Limb (tissue), 2 donors: ENCODE data around the gene DIS3L2.
"Not testable (repeated sequence)": the region's sequence is repeated elsewhere in the genome, so short reads cannot be mapped to it uniquely, and the experiment has no call there.

Experiments used
- DNase-seq, 2 donors: peaks; one replicate each; pipeline ENCODE4 v3.0.0-alpha.2; 2016; ENCODE audit errors: extremely low spot score in 2 of 2

Gene DIS3L2

DNA sequence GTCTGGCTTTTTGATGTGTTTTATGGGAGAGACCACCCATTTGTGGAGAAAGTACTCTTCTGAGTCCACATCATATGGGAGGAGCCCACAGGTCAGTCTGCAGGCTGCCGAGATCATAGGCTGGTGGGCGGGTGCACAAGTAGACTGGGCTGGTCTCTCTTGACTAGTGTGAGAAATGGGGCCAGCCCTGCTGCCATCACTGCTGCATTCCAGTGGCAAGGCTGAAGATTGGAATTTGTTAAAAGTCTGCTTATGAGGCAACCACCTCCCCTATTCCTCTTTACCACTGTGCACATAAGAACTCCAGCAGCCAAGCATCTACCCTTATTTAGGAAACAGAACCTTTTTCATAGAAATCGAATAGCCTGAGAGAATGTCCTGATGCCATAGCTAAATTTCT, 200.7 kb downstream of the DIS3L2 start:
- DNase-seq, result no peak

DNA sequence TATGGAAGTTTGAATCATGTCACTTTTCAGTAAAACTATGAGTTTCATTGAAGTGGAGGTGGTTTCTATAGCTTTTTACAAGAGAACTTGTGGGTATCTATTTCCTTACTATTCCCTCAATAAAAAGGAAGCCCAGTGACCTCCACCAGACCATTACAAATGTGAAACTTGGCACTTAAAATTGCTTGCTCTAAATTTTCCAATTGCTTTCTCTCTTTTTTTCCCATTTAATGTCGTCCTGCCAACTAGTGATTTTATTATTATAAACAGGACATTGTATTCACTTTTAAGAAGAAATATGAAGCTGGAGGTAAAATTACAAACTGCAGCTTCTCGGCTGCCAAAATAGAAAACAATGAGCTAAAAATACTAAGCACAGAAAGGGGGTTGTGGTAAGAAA, 208.9 kb downstream of the DIS3L2 start:
- peak in 1 of 2 donors; percentile 21 for DNase-seq

DNA sequence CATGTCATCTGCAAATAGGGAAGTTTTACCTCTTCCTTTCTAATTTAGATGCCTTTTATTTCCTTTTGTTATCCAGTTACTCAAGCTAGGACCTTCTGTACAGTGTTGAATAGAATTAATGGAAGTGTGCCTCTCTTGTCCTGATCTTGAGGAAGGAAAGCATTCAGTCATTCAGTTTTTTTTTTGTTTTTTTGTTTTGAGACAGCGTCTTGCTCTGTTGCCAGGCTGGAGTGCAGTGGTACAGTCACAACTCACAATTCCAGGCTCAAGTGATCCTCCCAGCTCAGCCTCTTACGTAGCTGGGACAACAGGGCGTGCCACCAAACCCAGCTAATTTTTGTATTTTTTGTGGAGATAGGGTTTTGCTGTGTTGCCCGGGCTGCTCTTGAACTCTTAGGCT, 213.1 kb downstream of the DIS3L2 start:
- DNase-seq, result no peak

DNA sequence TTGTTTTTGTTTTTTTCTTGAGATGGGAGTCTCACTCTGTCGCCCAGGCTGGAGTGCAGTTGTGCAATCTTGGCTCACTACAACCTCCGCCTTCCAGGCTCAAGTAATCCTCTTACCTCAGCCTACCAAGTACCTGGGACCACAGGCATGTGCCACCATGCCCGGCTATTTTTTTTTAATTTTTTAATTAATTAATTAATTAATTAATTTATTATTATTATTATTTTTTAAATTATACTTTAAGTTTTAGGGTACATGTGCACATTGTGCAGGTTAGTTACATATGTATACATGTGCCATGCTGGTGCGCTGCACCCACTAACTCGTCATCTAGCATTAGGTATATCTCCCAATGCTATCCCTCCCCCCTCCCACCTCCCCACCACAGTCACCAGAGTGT, 215.1 kb downstream of the DIS3L2 start:
- DNase-seq, result not testable (repeated sequence)

DNA sequence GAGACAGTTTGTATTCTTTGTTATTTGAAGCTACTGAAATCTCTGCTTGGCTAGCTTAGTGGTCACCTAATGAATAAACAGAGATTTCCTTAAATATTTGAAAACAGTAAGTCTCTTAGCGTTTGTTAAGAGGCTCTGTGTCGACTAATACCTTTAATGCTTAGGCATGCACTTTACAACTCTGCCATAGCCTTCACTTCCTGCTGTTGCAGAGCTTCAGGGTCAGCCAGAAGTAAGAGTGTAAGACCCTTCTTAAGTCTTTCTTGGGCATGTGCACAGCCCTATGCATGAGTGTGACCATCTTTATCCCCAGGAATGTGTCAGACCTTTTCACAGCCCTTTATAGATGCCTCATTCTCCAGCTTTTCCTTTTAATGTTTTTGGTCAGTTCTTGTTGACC, 221.8 kb downstream of the DIS3L2 start:
- DNase-seq, result no peak

DNA sequence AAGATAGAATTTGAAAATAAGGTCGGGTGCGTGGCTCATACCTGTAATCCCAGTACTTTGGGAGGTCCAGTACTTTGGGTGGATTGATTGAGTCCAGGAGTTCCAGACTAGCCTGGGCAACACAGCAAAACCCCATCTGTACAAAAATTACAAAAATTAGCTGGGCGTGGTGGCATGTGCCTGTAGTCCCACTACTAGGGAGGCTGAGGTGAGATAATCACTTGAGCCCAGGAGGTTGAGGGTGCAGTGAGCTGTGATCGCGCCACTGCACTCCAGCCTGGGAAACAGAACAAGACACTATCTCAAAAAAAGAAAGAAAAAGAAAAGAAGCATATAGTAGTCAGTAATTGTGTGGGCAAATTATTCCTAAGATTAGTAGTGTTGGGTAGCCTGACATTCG, 222.8 kb downstream of the DIS3L2 start:
- no peak for DNase-seq

DNA sequence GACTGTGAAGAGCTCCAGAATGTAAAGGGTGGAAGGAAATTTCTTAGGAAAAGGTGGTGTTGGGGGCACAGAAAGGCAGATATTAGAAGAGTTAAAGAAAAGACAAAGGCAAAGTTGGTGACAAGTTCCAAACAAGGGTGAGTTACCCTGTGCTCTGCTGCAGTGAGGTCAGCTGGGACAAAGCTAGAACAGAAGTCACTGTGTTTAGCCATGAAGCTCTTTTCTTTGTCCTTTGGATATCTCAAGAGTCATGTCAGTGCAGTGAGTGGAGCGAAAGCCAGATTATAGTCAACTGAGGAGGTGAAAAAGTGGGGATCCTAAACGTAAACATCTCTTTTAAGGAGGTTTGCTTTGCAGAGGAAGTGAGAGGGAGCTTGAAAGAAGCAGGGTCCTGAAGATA, 229.3 kb downstream of the DIS3L2 start:
- DNase-seq, result no peak

DNA sequence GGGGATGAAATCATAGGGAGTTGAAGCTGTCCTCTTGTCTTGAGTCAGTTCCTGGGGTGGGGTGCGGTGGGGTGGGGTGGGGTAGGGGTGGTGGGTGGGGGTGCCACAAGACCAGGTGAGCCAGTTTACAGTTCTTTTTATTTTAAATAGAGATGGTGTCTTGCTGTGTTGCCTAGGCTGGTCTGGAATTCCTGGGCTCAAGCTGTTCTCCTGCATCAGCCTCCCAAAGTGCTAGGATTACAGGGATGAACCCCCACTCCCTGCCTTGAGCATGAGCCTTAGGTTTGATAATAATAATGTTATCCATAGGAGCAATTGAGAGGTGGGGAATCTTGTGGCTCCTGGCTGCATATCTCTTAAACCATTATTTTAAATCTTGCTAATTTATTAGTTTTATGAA, 234.0 kb downstream of the DIS3L2 start:
- no peak for DNase-seq

DNA sequence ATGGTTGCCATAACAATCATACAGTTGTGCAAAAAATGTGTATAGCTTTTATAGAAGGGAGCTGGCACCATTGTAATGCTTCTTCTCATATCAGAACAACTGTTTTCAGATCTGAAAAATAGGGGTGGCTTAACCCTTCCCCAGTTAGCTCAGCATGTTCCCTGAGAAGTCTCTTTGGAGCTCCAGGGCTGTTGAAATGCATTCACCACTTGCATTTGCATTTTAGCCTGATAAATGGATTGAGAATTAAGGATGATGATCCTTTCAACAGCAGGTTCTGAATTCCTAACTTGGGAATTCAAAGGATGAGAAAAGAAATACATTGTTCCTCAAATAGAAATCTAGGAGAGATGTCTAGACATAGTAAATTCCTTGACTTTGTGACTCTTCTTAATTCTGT, 235.3 kb downstream of the DIS3L2 start:
- no peak for DNase-seq

DNA sequence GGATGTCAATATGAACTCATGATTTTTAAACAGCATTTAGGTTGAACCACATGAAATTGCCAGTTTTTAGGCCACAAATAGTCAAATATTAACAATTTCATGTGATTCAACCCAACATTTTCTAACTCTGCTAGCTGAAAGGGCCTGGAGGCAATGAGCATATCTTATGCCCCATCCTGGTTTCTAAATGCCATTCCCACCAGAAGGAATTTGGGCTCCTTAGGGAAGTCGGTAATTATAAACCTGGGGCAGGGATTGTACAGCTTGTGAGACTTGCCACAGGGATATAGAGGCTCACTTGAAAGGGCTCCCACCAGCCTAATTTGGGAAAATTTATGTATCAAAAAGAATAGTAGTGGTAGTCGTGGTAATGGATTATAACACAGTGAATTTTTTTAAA, 238.7 kb downstream of the DIS3L2 start:
- no peak for DNase-seq

DNA sequence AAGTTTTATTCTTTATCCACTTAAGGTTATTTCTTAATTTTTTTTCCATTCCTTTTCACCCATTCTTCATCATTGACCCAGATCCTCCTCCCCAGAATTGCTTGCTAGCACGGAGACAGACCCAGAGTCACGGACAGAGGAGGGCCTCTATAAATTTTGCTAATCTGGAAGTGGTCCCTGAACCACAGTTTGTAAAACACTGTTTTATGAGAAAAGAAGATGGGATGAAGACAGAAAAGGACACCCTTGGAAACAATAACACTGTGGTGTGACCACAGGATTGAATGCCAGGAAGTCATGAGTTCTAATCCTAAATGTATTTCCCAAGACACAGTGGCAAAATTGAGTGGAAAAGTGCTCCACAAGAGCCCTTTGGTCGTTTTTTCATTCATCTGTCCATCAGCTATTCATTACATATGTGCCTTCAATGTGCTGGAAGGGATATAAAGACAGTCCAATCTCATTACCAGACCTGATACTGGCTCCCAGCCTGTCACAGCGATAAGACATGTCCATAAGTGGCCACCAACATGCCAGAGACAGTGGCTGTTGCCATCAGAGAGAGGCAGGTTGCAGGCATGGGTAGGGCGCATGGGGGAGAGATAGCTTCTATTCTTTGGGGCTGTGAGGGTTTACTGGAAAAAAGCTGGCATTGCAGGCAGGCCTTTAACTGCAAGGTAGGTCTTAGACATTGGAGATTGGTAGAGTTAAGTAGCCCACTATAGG, 241.8 kb downstream of the DIS3L2 start:
- DNase-seq, result no peak

DNA sequence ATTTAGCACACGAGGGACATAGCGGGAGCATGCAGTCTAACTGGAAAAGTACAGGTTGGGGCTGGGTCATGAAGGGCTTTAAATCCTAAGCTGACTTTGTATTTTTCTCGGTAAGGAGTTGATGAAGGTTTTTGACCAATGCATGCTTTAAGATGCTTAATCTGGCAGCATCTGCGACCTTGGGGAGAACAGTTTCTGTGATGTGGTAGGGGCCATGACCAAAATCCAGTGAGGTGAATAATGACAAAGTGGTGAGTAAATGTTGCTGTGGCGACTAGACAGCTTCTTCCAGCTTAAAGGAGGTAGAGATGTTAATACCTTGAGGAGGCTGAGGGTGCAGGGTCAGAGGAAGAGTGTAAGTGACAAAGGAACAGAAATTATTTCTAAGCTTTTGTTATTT, 242.4 kb downstream of the DIS3L2 start:
- no peak for DNase-seq

DNA sequence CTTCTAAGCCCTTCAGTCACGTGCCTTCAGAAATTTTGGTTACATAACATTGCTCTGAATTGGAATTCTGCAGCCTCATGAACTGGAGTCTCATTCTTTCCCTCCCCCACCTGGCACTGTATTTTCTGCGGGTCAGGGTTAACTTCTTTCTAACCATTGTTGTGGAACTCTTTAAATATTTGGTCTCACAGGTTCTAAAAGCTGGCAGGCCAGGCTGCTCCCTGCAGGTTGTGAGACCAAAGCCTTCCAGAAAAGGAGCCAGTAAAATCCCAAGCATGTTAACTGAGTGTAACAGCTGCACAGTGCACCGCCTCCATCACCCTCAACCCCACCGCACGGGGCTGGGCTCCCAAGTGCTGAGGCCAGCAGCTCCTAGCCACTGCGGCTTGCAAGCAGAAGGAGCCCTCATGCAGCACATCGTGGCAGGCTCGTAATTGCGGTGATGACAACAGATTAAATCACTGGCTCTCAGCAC, 243.0 kb downstream of the DIS3L2 start:
- DNase-seq, result peak; percentile 36 to 51

DNA sequence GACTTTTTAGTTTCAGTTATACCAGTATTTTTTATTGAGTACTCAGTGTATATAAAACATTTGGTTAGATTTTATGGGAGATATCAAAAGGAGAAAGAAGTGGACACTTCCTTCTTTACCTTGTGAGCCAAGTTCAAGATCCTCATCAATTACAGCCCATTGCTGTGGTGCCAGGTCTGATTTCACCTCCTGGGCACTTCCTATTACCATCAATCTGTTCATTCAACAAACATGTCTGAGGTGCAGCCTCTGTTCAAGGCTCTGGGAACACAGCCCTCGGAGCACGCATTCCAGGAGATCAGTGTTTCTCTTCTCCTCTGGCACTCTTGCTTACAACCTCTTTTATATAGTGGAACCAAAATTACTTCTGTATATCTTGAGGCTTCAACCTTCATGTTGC, 245.7 kb downstream of the DIS3L2 start:
- DNase-seq, result no peak

DNA sequence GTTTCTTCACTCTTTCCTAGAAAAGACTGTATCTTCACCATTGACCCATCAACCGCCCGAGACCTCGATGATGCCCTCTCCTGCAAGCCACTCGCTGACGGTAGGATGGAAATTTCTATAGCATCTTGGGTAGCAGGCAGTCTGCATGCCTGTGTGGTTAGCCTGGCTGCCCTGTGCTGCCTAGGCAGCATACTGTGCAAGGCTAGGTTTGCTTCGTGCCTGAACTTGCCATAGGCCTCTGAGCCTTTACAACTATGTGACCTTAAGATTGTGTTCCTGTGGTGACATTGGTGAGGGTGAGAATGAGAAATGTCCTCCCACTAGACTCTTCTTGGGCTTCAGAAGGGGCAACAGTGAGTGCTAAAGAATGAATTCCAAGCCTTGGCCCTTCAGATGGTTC, 248.8 kb downstream of the DIS3L2 start:
- no peak for DNase-seq

DNA sequence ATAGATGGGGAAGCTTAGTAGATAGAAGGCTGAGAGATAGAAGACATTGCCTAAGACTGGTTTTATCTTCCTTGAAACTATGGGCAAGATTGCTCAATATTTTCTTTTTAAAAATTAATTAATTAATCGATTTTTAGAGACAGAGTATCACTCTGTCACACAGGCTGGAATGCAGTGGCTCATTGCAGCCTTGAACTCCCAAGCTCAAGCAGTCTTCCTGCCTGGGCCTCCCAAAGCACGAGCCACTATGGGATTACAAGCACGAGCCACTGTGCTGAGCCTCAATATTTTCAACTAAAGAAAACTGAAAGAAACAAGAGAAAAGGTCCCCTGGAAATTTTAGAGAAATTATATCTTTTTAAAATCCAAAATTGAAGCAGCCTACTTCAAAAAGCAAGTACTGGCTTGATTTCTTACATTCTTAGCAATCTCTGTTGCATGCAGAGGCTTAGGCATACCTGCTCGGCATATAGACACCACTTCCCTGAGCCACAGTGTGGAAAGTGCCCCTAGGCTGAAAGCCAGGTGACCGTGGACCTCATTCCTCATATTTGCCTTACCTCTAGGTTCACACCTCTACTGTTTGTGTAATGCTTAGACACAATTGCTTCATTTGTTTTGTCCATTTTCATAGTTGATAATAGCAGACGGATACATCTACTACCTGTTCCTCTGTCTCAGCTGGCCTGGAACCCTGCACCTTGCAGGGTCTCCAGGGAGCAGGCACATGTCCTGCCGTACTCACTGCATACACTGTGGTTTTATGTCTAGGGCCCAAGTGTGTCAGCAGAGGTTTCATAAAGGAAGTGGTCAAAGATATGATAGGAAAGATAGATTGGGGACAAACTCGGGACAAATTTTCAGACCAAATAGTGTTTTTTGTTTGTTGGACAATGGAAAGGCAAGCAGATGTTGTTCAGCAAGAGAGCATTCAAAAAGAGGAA, 250.5 kb downstream of the DIS3L2 start:
- no peak for DNase-seq

DNA sequence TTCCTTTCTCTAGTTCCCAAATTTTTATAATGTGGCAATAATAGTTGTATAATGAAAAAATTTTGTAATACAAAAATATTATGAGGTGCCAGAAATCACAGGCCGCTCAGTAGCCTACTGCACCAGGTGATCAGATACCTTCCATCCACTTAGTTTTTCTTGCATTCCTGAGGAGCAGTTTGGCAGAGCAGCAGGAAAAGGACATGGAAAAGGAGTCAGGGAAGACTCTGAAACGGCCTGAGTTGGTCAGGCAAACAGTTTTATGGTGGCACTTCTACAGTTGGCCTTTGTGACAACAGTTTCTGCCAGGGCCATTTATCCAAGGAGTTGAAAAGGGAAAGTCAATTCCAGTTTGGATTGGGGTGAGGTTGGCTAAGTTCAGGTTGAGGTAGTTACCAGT, 251.7 kb downstream of the DIS3L2 start:
- DNase-seq, result no peak

DNA sequence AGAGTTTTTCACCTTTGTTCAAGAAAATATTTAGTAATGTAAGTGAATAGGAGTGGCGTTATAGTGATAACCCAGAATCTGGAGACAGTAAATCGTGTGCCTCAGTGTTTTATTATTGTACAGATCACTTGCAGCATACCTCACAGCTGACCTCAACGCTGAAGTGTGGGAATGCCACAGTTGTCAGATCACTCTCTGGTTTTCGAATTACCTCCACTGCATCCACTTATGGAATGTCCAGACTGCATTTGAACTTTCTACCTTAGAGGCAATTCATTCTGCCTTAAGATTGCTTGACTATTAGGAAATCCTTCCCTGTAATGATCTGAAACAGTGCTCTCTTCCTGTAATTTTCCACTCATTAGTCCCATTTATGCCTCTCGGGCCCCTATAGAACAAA, 252.5 kb downstream of the DIS3L2 start:
- no peak for DNase-seq

DNA sequence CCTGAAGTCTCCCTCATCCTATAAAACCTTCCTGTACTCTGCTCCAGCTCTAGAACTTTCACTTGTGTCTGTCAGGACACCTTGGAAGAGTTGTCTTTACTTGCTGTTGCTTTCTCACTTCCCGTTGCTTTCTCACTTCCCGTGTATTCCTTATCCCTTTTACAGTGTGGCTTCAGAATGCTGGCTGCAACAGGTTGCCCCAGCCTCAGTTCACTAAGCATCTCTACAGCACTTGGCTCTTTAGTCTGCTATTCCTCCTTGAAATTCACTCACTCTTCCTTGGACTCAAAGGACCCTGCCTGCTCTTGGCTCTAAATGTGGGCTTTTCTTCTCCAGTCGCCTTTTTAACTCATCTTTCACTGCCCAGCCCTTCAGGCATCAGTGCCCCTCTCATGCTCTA, 254.5 kb downstream of the DIS3L2 start:
- DNase-seq, result no peak

DNA sequence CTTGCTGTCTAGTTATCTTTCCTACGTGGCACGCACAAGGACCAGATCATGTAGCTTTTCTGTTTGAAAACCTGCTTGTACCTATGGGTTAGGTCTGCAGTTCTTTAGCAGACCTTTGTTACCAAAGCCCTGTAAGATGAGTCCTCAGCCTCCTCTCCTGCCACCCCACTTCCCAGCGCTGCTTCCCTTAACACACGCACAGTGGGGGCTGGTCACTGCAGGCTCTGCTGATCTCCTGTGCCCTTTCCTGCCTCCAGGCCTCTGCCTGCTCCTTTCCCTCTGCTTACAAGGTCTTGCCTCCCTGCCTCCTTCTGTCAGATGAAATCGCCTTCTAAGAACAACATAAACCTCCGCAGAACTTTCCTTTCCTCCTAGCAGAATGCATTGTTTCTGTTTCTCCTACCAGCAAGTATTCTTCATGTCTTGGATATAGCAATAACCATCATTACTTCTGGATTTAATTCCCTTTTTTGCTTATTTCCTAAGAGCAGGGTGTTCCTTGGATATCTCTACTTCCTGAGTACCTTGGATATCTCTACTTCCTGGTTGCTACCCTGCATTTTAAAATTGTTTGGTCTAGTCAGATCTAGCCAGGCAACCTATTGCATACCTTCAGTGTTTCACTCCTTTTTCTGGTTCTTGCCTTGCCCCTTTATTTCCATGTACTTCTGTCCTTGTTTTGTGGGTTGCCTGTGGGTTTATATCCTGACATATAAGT, 257.4 kb downstream of the DIS3L2 start:
- no peak for DNase-seq

DNA sequence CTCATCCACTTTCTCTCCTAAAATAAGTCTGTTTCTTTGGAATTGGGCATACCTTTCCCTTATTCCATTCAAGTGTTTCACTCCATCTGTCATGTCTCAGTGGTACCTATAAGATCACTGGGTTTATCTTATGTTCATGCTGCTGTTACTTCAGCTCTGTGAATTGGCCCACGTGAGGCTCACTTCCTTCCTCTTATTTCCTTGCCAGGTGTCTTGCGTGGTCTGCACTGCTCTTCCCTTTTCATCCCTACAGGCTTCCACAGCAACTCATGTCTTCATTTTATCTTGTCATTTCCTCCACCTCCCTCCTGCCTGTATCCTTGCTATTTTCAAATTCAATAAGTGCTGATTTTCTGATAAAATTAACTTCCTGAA, 258.0 kb downstream of the DIS3L2 start:
- no peak for DNase-seq

DNA sequence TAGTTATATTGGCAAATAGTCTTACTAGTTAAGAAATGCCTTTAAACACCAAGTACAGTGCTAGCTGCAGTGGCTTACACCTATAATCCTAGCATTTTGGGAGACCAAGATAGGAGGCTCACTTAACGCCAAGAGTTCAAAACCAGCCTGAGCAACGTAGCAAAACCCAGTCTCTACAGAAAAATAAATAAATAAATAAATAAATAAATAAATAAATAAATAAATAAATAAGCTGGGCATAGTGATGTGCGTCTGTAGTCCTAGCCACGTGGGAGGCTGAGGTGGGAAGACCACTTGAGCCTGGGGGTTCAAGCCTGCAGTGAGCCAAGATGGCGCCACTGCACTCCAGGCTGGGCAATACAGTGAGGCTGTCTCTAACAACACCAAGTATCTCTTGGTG, 258.4 kb downstream of the DIS3L2 start:
- no peak for DNase-seq
